Adrenal gland (tissue), 5 donors: Measurements from ENCODE around the gene ASB15.

ENCODE experiments used
- POLR2A ChIP-seq, 2 donors: fragments of 450-650 bp; IDR thresholded peaks; one replicate each; pipeline ENCODE4 v1.6.1; 2017; ENCODE audit warnings: antibody characterized with exemption in 2 of 2, mild to moderate bottlenecking in 2 of 2, moderate library complexity in 1 of 2
- TF ChIP-seq, protein P1 (sequence below), 6 experiments: fragments of 450-650 bp in 4 of 6; fragments of 200-600 bp in 2 of 6; sonication (generic) in 1 of 6; IDR thresholded peaks; 1 replicate in 5 of 6; 2 replicates in 1 of 6; pipeline versions ENCODE4 v1.5.1 to v1.8.0; 2016 to 2021; ENCODE audit warnings: antibody characterized with exemption in 6 of 6, mild to moderate bottlenecking in 2 of 6, moderate library complexity in 1 of 6
- donor health status: DM: no; HTN: no; CAD: no.

GRCh38 chr7:123657304-123657685, 55.7 kb downstream of the ASB15 start:
- TF ChIP-seq, protein P1, sequence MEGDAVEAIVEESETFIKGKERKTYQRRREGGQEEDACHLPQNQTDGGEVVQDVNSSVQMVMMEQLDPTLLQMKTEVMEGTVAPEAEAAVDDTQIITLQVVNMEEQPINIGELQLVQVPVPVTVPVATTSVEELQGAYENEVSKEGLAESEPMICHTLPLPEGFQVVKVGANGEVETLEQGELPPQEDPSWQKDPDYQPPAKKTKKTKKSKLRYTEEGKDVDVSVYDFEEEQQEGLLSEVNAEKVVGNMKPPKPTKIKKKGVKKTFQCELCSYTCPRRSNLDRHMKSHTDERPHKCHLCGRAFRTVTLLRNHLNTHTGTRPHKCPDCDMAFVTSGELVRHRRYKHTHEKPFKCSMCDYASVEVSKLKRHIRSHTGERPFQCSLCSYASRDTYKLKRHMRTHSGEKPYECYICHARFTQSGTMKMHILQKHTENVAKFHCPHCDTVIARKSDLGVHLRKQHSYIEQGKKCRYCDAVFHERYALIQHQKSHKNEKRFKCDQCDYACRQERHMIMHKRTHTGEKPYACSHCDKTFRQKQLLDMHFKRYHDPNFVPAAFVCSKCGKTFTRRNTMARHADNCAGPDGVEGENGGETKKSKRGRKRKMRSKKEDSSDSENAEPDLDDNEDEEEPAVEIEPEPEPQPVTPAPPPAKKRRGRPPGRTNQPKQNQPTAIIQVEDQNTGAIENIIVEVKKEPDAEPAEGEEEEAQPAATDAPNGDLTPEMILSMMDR (IDR thresholded peaks at IDR 0.05), result no peak
- TF ChIP-seq POLR2A (IDR thresholded peaks at IDR 0.05), result no peak
